ENCODE results near the gene CACNA1G. TPM values are rescaled to one million over a fixed set of nuclear protein-coding genes. Genes with fewer than 3 reads are reported as not detected.

CACNA1G gene
- total RNA-seq, 3 donors from 2014 or later (not counting 1 experiment from before 2014, with no cell fraction given) = not detected

DNA sequence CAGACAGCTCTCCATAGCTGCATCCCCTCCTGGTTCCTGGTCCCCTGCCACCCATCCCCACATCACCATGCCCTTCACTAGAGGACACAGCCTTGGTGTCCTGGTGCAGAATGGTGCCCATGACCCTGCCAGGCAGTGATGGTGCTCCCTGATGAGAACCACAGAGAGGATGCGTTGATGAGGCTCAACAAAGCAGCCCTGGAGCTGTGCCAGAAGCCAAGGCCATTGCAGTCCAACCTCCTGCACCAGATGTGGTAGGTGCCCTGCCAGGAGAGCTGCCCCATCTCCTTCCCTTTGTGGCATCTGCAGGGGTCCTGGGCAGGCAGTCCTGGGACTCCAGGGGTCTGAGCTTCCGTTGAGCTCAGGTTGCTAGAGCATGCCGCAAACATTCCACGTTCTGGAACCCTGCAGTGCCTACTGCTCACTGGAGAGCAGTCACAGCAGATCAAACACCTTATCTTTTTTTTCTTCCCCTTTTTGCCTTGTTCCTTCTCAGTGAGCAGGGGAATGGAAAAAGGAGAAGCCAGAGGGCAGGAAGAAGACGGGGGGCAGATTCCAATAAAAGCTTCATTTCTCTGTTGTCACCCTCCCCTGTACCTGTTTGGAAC lies 33.3 kb upstream of the CACNA1G start:
- no peaks in the 10 kb centered on the region for H3K9me3 Mint-ChIP-seq
- H3K4me1 Mint-ChIP-seq = no peaks in the 10 kb centered on the region
- ATAC-seq (no peak), DNase-seq (no peak)
- intact Hi-C loops (cut with micrococcal nuclease) = no loop called here
- Histone ChIP-seq H3K27ac (ENCODE audit: low read length) (no peak overlapping the region), H3K9me3 (ENCODE audit: control insufficient read depth, insufficient read depth, low read length) (no peaks in the 10 kb centered on the region), H3K27me3 (ENCODE audit: control insufficient read depth, insufficient read depth, low read length) (peaks cover 8% of the 10 kb centered on the region), H3K4me1 (ENCODE audit: control insufficient read depth, insufficient read depth, low read length) (no peaks in the 10 kb centered on the region), H3K4me3 (ENCODE audit: low read length) (no peak overlapping the region), H3K36me3 (ENCODE audit: control insufficient read depth, insufficient read depth, low read length) (no peaks in the 10 kb centered on the region)
- H3K4me3 Mint-ChIP-seq = no peak overlapping the region
- no peaks in the 10 kb centered on the region for H3K36me3 Mint-ChIP-seq
- TF ChIP-seq, protein P1, sequence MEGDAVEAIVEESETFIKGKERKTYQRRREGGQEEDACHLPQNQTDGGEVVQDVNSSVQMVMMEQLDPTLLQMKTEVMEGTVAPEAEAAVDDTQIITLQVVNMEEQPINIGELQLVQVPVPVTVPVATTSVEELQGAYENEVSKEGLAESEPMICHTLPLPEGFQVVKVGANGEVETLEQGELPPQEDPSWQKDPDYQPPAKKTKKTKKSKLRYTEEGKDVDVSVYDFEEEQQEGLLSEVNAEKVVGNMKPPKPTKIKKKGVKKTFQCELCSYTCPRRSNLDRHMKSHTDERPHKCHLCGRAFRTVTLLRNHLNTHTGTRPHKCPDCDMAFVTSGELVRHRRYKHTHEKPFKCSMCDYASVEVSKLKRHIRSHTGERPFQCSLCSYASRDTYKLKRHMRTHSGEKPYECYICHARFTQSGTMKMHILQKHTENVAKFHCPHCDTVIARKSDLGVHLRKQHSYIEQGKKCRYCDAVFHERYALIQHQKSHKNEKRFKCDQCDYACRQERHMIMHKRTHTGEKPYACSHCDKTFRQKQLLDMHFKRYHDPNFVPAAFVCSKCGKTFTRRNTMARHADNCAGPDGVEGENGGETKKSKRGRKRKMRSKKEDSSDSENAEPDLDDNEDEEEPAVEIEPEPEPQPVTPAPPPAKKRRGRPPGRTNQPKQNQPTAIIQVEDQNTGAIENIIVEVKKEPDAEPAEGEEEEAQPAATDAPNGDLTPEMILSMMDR (IDR thresholded peaks at IDR 0.05) = no peak
- 44% methylated on average over 4 of the region's 5 CpGs for WGBS (ENCODE audit: insufficient coverage)
- H3K27me3 Mint-ChIP-seq (ENCODE audit: low read depth in 2 of 2) = peaks cover 16 to 20% of the 10 kb centered on the region in 2 donors
- no peak overlapping the region for H3K27ac Mint-ChIP-seq

DNA sequence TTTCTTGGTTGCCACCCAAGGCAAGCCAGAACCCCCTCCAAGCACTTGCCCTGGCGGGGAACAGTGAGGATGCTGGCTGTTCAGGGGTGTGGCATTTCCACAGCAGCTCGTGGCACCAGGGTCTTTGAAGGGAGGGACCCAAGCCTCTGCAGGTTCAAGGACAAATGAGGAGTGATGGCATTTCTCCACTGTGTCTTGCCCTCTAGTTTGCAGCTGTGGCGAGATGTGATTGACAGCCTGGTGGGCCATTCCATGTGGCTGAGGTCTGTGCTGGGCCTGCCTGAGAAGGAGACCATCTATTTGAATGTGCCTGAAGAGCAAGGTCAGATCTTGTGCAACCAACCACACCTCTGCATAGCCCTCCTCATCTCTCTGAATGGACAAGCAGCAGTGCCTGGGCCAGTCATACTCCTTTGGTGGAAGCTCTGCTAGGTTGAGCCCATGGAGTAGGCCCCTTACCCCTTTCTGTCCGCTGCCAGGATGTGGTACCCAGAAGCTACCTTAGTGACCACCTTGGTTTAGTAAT lies 32.5 kb upstream of the CACNA1G start:
- H3K27ac Mint-ChIP-seq = no peak overlapping the region
- intact Hi-C loops (cut with micrococcal nuclease) = no loop called here
- H3K9me3 ChIP-seq (ENCODE audit: control insufficient read depth, insufficient read depth, low read length) = no peaks in the 10 kb centered on the region
- no peak overlapping the region for H3K4me3 Mint-ChIP-seq
- TF ChIP-seq, protein P1 (IDR thresholded peaks at IDR 0.05) = no peak
- DNase-seq (no peak), ATAC-seq (no peak)
- peaks cover 16 to 21% of the 10 kb centered on the region in 2 donors for H3K27me3 Mint-ChIP-seq (ENCODE audit: low read depth in 2 of 2)
- peaks cover 15% of the 10 kb centered on the region for H3K27me3 ChIP-seq (ENCODE audit: control insufficient read depth, insufficient read depth, low read length)
- H3K4me1 ChIP-seq (ENCODE audit: control insufficient read depth, insufficient read depth, low read length) = peaks cover 6% of the 10 kb centered on the region
- 44% methylated on average over 4 of the region's 4 CpGs for WGBS (ENCODE audit: insufficient coverage)
- H3K9me3 Mint-ChIP-seq = no peaks in the 10 kb centered on the region
- no peaks in the 10 kb centered on the region for H3K4me1 Mint-ChIP-seq
- H3K36me3 Mint-ChIP-seq = no peaks in the 10 kb centered on the region
- no peaks in the 10 kb centered on the region for H3K36me3 ChIP-seq (ENCODE audit: control insufficient read depth, insufficient read depth, low read length)
- H3K27ac ChIP-seq (ENCODE audit: low read length) = no peak overlapping the region
- H3K4me3 ChIP-seq (ENCODE audit: low read length) = no peak overlapping the region

DNA sequence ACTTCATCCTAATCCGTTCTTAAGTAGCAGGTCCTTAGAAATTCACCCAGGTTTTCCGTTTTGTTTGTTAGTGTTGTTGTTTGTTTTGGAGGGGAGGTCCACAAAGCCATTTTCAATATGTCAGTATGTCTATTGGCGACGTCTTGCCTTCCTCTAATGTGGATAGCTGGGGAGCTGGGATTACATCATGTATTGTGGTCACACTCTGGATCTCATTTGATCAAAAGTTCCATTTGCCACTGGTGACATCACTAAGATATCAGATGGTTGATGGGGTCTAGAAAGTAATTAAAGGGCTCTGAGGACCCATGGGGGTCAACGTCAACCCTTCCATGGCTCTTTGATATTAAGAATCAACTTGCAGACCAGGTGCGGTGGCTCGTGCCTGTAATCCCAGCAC lies 30.7 kb upstream of the CACNA1G start:
- H3K27me3 Mint-ChIP-seq (ENCODE audit: low read depth in 2 of 2) = peaks cover 34 to 35% of the 10 kb centered on the region in 2 donors
- no peaks in the 10 kb centered on the region for H3K9me3 Mint-ChIP-seq
- Histone ChIP-seq H3K36me3 (ENCODE audit: control insufficient read depth, insufficient read depth, low read length) (no peaks in the 10 kb centered on the region), H3K4me3 (ENCODE audit: low read length) (no peak overlapping the region), H3K4me1 (ENCODE audit: control insufficient read depth, insufficient read depth, low read length) (peaks cover 10% of the 10 kb centered on the region), H3K27me3 (ENCODE audit: control insufficient read depth, insufficient read depth, low read length) (peaks cover 24% of the 10 kb centered on the region), H3K9me3 (ENCODE audit: control insufficient read depth, insufficient read depth, low read length) (no peaks in the 10 kb centered on the region), H3K27ac (ENCODE audit: low read length) (no peak overlapping the region)
- intact Hi-C loops (cut with micrococcal nuclease) = no loop called here
- H3K4me3 Mint-ChIP-seq = no peak overlapping the region
- TF ChIP-seq, protein P1 (IDR thresholded peaks at IDR 0.05) = no peak
- no peak for DNase-seq
- no peaks in the 10 kb centered on the region for H3K36me3 Mint-ChIP-seq
- no peaks in the 10 kb centered on the region for H3K4me1 Mint-ChIP-seq
- no peak overlapping the region for H3K27ac Mint-ChIP-seq
- WGBS (ENCODE audit: insufficient coverage) = 91% methylated on average over 7 of the region's 7 CpGs
- ATAC-seq = no peak
